SW480 (cell line): ENCODE results near the gene MYO18A.

Experiments
- DNase-seq: peaks from one replicate; pipeline ENCODE4 v3.0.0-alpha.2; 2016; ENCODE audit warnings: low spot score

The MYO18A gene

GRCh38 chr17:29054835-29055234 lies 125.4 kb downstream of the MYO18A start:
- DNase-seq, result no peak

- DNase-seq, result no peak
Measured at GRCh38 chr17:29051731-29052130, 128.5 kb downstream of the MYO18A start.

GRCh38 chr17:29051194-29051593 lies 129.0 kb downstream of the MYO18A start:
- no peak for DNase-seq

GRCh38 chr17:29050176-29050575 lies 130.0 kb downstream of the MYO18A start:
- no peak for DNase-seq

GRCh38 chr17:29049541-29050145 lies 130.6 kb downstream of the MYO18A start:
- no peak for DNase-seq

DNA sequence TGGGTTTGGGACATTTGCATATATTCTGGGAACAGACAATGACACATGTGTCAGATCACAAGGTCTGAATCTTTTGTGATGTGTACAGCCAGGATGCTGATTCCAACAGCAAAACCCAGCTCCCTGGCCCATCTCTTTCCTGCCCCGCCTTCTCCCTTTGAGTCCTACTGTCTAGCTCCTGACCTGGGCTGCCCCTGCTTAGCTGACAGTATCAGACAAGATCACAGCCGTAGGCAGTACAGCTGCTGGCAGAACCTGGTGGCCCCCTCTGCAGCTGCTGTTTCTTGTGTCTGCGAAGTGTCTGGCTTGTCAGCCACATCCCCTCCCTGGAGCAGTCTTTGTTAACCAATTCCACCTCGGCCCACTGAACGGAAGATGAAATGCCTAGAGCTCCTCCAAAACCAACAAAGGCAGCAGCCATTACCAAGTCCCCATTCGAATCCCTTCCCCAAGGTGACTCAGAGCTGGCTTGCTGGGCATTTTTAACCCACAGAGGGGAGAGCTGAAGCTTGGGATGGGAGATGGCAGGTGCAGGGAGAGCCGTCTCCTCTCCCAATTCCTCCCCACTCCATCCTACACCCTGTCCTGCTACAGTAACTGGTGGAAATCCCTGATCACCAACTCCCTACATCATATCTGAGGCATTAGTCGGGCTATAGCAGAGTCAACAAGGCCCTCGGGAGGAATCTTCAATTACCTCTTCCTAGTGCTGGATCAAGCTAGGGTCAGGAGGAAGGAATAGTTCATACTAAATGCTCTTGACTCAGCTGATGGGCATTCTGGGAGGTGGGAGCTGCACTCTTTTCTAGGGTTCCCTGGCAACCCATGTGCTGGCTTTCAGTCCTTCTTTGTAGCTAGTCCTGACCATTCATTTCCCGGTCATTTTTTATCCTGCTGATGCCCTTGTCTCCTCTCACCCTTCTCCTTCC lies 131.5 kb downstream of the MYO18A start:
- no peak for DNase-seq

GRCh38 chr17:29046473-29046839 lies 133.7 kb downstream of the MYO18A start:
- no peak for DNase-seq

- DNase-seq, result no peak
Measured at GRCh38 chr17:29045734-29046472, 134.3 kb downstream of the MYO18A start.

GRCh38 chr17:29045026-29045425 lies 135.2 kb downstream of the MYO18A start:
- no peak for DNase-seq

DNA sequence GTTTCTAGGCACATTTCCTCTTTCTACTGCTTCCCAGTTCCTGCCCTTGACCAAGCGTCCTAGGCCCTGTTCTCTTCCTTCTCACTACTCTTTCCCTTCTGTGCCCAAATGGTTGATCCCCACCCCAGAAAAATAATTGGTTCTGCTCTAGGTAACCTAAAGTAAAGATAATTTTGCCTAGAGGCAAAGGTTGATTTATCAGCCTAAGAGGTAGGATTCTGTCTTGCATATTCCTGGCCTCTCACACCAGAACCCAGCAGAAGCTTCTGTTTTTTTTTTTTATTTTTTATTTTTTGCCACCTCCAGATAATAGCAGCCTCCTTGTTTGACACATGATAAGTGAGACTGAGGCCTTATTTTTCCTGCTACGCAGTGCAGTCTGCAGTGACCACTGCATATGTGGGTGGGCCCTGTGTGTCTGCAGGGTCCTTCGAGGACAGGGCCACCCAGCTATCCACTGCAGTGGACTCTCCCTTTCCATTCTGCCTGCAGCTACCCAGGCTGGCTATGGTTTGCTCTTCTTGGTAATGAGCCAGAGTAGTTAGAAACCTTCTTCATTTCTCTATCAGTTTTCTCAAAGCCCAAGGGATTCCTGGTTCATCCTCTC lies 136.6 kb downstream of the MYO18A start:
- no peak for DNase-seq

DNA sequence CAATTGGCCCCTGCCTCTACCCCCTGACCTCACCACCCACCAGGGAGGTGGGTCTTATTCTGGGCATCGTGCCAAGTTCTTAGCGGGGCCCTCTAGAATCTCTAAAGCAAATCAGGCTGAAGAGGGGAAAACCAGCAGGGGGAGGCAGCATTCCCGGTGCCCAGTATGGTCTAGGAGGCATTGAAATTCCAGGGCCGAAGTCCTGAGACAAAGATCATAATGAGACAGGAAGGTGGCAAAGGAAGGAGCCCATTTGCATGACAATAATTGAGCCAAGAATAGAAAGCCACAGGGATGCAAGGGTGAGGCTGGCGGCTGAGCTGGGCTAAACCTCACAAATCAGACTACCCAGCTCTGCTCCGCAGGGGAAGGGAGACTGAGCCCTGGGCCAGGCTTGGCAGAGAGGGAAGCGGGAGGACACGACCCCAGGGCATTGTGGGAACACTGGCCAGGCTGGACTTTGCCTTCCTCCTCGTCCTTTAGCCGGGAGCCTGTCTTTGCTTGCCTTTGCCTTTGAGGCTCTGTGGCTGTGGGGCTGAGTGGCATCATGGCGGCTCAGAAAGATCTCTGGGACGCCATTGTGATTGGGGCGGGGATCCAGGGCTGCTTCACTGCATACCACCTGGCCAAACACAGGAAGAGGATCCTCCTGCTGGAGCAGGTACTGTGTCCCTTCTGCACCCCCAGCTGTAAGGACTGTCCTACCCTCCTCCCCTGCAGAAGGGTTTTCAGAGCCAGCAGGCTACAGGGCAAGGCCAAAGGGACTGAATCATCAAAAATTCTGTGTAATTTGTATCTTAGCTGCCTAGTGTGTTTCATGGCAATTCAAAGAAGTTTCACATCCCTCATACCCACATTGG lies 137.3 kb downstream of the MYO18A start, which contains the start of gene PIPOX:
Gene PIPOX (plus strand): TSS at position 463 of the 860 bp plus-strand sequence. CDS start 85 bp downstream, at position 548.
- DNase-seq, result peak; percentile 33

DNA sequence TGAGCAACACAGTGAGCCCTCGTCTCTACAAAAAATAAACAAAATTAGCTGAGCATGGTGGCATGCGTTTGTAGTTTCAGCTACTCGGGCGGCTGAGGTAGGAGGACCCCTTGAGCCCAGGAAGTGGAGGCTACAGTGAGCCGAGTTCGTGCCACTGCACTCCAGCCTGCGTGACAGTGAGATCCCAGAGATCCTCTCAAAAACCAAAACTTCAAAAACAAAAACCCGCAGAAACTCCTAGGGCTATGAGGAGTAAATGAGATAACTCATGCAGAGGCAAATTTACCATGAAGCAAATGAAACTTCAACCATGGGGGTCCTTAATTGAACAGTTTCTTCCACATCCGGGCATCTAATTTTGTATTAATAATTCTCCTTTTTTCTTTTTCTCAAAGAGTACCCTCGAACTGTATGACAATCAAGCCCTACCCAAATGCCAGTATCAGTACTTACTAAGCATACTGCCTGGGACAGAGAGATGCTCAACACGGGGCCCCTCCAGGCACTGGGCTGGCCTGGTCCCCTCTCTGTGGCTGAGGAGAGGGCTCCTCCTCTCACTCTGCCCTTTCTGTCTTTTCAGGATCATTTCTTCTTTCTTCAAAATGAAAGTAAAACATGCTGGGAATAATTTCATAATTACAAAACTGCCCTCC lies 138.0 kb downstream of the MYO18A start:
- no peak for DNase-seq

- DNase-seq, result no peak
Measured at GRCh38 chr17:29041571-29041970, 138.6 kb downstream of the MYO18A start.

DNA sequence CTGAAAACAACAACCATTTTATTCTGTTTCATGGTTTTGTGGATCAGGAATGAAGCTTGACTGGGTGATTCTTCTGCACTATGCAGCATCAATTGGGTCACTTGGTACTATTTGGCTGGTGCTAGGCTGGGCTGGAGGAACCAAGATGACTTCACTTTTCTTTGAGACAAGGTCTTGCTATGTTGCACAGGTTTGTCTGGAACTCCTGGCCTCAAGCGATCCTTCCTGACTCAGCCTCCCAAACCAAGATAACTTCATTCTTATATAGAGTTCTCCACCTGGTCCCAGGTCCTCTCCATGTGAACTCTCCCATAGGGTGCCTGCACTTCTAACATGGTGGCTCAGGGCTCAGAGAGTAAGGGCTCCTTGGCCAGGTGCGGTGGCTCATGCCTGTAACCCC lies 139.1 kb downstream of the MYO18A start:
- no peak for DNase-seq

- peak; percentile 48 for DNase-seq
Measured at GRCh38 chr17:29039764-29040598, 140.2 kb downstream of the MYO18A start.

- no peak for DNase-seq
Measured at GRCh38 chr17:29038085-29038795, 142.0 kb downstream of the MYO18A start.

DNA sequence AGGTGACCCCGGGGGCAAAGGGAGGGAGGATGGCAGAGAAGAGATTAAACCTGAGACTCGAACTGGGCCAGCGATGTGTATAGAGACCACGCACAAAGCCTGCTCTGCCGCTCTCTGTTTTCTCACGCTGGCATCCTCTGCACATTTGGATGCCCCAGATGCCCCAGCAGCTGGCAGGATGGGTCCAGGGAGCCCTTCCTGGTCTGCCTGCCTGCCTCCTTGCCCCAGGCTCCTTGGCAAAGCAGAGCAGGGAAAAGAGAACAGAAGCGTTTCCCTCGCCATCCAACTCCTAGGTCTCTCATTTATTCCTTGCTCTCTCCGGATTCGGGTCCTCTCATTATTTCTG lies 142.5 kb downstream of the MYO18A start:
- no peak for DNase-seq

- DNase-seq, result no peak
Measured at GRCh38 chr17:29036584-29036983, 143.6 kb downstream of the MYO18A start.

- DNase-seq, result no peak
Measured at GRCh38 chr17:29034510-29034909, 145.7 kb downstream of the MYO18A start.
